Testis (tissue), 3 donors: ENCODE data around the gene ASPHD2. TPM values are rescaled to one million over a fixed set of nuclear protein-coding genes. Genes with fewer than 3 reads are reported as not detected.

Source experiments
- DNase-seq: peaks from one replicate; pipeline ENCODE4 v3.0.0-alpha.2; 2019
- H3K27ac ChIP-seq, 2 donors: fragments of 200-600 bp; sonication (generic); one replicate each; pipeline ENCODE4 v1.5.1; 2019
- H3K27me3 ChIP-seq: fragments of 200-600 bp; sonication (generic); one replicate; pipeline ENCODE4 v1.5.1; 2019
- H3K36me3 ChIP-seq: fragments of 200-600 bp; sonication (generic); one replicate; pipeline ENCODE4 v1.5.1; 2017; ENCODE audit warnings: low read depth; ENCODE audit errors: missing control alignments
- H3K4me1 ChIP-seq: fragments of 200-600 bp; sonication (generic); one replicate; pipeline ENCODE4 v1.5.1; 2019
- H3K4me3 ChIP-seq, 2 donors: fragments of 200-600 bp; sonication (generic); one replicate each; pipeline ENCODE4 v1.5.1; 2017 to 2019
- H3K9me3 ChIP-seq: fragments of 200-600 bp; sonication (generic); one replicate; pipeline ENCODE4 v1.5.1; 2017
- CTCF ChIP-seq, 3 experiments: fragments of 450-650 bp in 2 of 3; fragments of 200-600 bp in 1 of 3; sonication (generic) in 1 of 3; IDR thresholded peaks; one replicate each; pipeline ENCODE4 v1.5.1; 2016 to 2019; ENCODE audit warnings: antibody characterized with exemption in 3 of 3, mild to moderate bottlenecking in 2 of 3, moderate library complexity in 1 of 3
- POLR2A ChIP-seq: fragments of 450-650 bp; IDR thresholded peaks from one replicate; pipeline ENCODE4 v1.6.1; 2017; ENCODE audit warnings: antibody characterized with exemption, mild to moderate bottlenecking, moderate library complexity
- WGBS, 2 donors: methylation state at CpG; one replicate each; pipeline ENCODE4 v1.1.5; 2018; 5-methylcytosine and 5-hydroxymethylcytosine counted together
- intact Hi-C: fragments of 100-400 bp; cut with DNase I; formaldehyde crosslinking; loops from one replicate; pipeline ENCODE4 v1.15.1; 2023; ENCODE audit warnings: low total_unique reads
- polyA plus RNA-seq: library from polyadenylated mRNA; stranded (reverse); fragments of 350-450 nt; fragmentation: Illumina TruSeq; extraction: RNeasy Lipid Tissue Mini Kit (QIAGEN cat#74804); gene quantifications from one replicate; pipeline ENCODE4 v1.2.3, GENCODE V29; 2014; ENCODE audit warnings: low read depth, low replicate concordance; ENCODE audit not compliant: insufficient read depth
- total RNA-seq, 2 donors: library from RNA; depleted of rRNA; stranded (reverse); fragments of >200 nt; gene quantifications; one replicate each; pipeline ENCODE4 v1.2.3, GENCODE V29; 2016

The ASPHD2 gene
- total and polyA plus RNA-seq, 3 donors from 2014 or later, result 4.2 to 5.0 (median 4.8) TPM

GRCh38 chr22:26444777-26445176, 15.7 kb downstream of the ASPHD2 start:
- no peak for DNase-seq
- no peak overlapping the region for H3K4me3 ChIP-seq
- intact Hi-C loops, result no loop called here
- no peak overlapping the region for H3K27ac ChIP-seq
- H3K36me3 ChIP-seq, result no peaks in the 10 kb centered on the region
- WGBS, 2 donors, result 89 to 93% methylated on average over 8 of the region's 8 CpGs
- no peaks in the 10 kb centered on the region for H3K9me3 ChIP-seq
- H3K4me1 ChIP-seq, result no peaks in the 10 kb centered on the region
- TF ChIP-seq POLR2A (no peak), CTCF (IDR thresholded peaks at IDR 0.05) (no peak)
- H3K27me3 ChIP-seq, result no peaks in the 10 kb centered on the region

- intact Hi-C loops, result no loop called here
- no peaks in the 10 kb centered on the region for H3K9me3 ChIP-seq
- H3K4me3 ChIP-seq, result no peak overlapping the region
- no peaks in the 10 kb centered on the region for H3K27me3 ChIP-seq
- H3K4me1 ChIP-seq, result no peaks in the 10 kb centered on the region
- no peak for DNase-seq
- no peak overlapping the region for H3K27ac ChIP-seq
- WGBS, 2 donors, result 76 to 77% methylated on average over 10 to 15 of the region's 15 CpGs
- H3K36me3 ChIP-seq, result no peaks in the 10 kb centered on the region
- TF ChIP-seq CTCF (IDR thresholded peaks at IDR 0.05), result no peak
- TF ChIP-seq POLR2A, result no peak
These were observed 16.7 kb downstream of the ASPHD2 start for GRCh38 chr22:26445577-26446275.

GRCh38 chr22:26446808-26447515, 17.9 kb downstream of the ASPHD2 start:
- TF ChIP-seq CTCF (IDR thresholded peaks at IDR 0.05), result no peak
- no peak for TF ChIP-seq POLR2A
- no peak overlapping the region for H3K27ac ChIP-seq
- no peak for DNase-seq
- no peaks in the 10 kb centered on the region for H3K27me3 ChIP-seq
- H3K4me3 ChIP-seq, result no peak overlapping the region
- H3K36me3 ChIP-seq, result no peaks in the 10 kb centered on the region
- H3K9me3 ChIP-seq, result no peaks in the 10 kb centered on the region
- no peaks in the 10 kb centered on the region for H3K4me1 ChIP-seq
- intact Hi-C loops, result no loop called here
- WGBS, 2 donors, result 86% methylated on average over 15 to 17 of the region's 17 CpGs

- Histone ChIP-seq H3K27me3 (no peaks in the 10 kb centered on the region), H3K9me3 (no peaks in the 10 kb centered on the region), H3K4me1 (no peaks in the 10 kb centered on the region), H3K4me3 (no peak overlapping the region), H3K36me3 (no peaks in the 10 kb centered on the region), H3K27ac (no peak overlapping the region)
- DNase-seq, result no peak
- intact Hi-C loops, result no loop called here
- 77 to 80% methylated on average over 15 of the region's 15 CpGs for WGBS, 2 donors
- TF ChIP-seq POLR2A, result no peak
- TF ChIP-seq CTCF (IDR thresholded peaks at IDR 0.05), result no peak
These were observed 18.7 kb downstream of the ASPHD2 start for GRCh38 chr22:26447584-26448329.
